Upper lobe of left lung (tissue), 4 donors: ENCODE measurements around the gene ANKS1A.

Experiments
- EP300 ChIP-seq, 4 donors: sonication (generic); formaldehyde crosslinking; IDR thresholded peaks; one replicate each; pipeline ENCODE4 v1.5.1; 2017; ENCODE audit warnings: antibody characterized with exemption in 4 of 4, control low read depth in 2 of 4
- POLR2A ChIP-seq, 4 donors: fragments of 450-650 bp; IDR thresholded peaks; one replicate each; pipeline ENCODE4 v1.5.1; 2016 to 2017; ENCODE audit warnings: antibody characterized with exemption in 4 of 4, mild to moderate bottlenecking in 2 of 4
- TF ChIP-seq, protein P1 (sequence below), 6 experiments: fragments of 450-650 bp in 4 of 6; fragments of 200-600 bp in 2 of 6; sonication (generic) in 2 of 6; IDR thresholded peaks; one replicate each; pipeline ENCODE4 v1.5.1; 2016 to 2019; ENCODE audit warnings: antibody characterized with exemption in 6 of 6

DNA sequence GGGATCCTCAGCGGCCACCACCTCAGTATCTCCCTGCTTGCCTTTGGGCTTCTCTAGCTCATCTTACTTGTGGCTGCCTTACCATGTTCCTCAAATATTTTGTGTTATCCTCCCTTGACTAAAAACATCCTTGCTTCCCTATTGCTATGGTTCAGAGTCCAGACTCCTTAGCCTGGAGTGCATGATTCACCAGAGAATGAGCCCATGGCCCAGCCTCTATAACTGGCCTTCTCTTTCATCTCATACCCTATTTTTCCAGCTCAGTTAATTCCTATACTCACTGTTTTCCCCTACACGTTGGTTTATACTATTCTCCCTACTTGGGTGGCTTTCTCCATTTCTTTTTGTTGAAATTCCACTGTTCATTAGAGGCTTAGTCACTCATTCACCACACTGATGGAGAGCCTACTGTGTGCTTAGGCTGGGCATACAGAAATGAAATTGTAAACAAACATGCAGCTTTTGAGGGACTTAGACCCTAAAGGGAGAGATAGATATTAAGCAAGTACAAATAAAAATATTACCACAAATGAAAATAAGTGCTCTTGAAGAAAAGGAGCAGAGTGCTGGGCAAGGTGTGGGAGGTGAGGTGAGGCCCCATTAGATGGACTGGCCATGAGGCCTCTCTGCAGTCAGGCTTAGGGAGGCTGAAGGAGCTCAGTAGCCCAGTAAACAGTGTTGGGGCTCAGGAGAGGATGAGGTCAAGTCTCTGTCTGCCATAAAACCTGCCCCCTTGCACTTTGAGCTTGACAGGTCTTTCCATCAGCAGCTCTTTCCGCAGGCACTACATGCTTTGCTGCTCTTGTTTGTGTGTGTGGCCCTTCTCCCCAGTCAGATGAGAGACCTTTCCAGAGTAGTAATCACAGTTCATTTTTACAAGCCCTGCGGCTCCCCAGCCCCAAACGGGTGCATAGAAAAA, 142.8 kb downstream of the ANKS1A start:
- TF ChIP-seq POLR2A (IDR thresholded peaks at IDR 0.05) (no peak), EP300 (IDR thresholded peaks at IDR 0.05) (no peak)
- TF ChIP-seq, protein P1, sequence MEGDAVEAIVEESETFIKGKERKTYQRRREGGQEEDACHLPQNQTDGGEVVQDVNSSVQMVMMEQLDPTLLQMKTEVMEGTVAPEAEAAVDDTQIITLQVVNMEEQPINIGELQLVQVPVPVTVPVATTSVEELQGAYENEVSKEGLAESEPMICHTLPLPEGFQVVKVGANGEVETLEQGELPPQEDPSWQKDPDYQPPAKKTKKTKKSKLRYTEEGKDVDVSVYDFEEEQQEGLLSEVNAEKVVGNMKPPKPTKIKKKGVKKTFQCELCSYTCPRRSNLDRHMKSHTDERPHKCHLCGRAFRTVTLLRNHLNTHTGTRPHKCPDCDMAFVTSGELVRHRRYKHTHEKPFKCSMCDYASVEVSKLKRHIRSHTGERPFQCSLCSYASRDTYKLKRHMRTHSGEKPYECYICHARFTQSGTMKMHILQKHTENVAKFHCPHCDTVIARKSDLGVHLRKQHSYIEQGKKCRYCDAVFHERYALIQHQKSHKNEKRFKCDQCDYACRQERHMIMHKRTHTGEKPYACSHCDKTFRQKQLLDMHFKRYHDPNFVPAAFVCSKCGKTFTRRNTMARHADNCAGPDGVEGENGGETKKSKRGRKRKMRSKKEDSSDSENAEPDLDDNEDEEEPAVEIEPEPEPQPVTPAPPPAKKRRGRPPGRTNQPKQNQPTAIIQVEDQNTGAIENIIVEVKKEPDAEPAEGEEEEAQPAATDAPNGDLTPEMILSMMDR (IDR thresholded peaks at IDR 0.05), result no peak
